Caco-2 (cell line): Measurements from ENCODE around the gene IFIT1. TPM values are rescaled to one million over a fixed set of nuclear protein-coding genes. Genes with fewer than 3 reads are reported as not detected.
A peak's percentile ranks its signal among the peaks of the same experiment; 100 is the strongest.

ENCODE experiments used
- BruUV-seq: library from RNA; stranded (reverse); fragments of 400-500 nt; replicated peaks from 2 replicates; lab custom pipeline; 2021; lab: Mats Ljungman, UMichigan
- CTCF ChIA-PET: fragments of 300-600 bp; sonication (Branson Sonifier 250); formaldehyde crosslinking; loops from one replicate; lab custom pipeline; 2022; ENCODE audit warnings: antibody characterized with exemption; lab: Charles Lee
- POLR2A ChIA-PET: fragments of 300-600 bp; sonication (Branson Sonifier 250); formaldehyde crosslinking; loops from one replicate; lab custom pipeline; 2022; ENCODE audit warnings: antibody characterized with exemption; lab: Charles Lee
- DNase-seq, 2 experiments: peaks; one replicate each; pipeline versions ENCODE4 v3.0.0 to v3.0.0-alpha.2; 2020 to 2022
- H3K27me3 ChIP-seq: replicated peaks from 2 replicates; pipeline ENCODE4 v1.6.0; 2011; ENCODE audit warnings: low read length; ENCODE audit not compliant: control insufficient read depth, insufficient read depth
- H3K36me3 ChIP-seq: 2 replicates; pipeline ENCODE4 v1.5.1; 2011; ENCODE audit warnings: low read length; ENCODE audit not compliant: control insufficient read depth, insufficient read depth
- H3K4me1 ChIP-seq: fragments of 250-450 bp; sonication (Bioruptor Pico); 2 replicates; pipeline ENCODE4 v1.5.1; 2020; ENCODE audit warnings: mild to moderate bottlenecking
- H3K4me3 ChIP-seq: 2 replicates; pipeline ENCODE4 v1.5.1; 2011; ENCODE audit warnings: low read depth, mild to moderate bottlenecking, control low read depth, low read length
- H3K9me3 ChIP-seq: fragments of 250-450 bp; sonication (Bioruptor Pico); 2 replicates; pipeline ENCODE4 v1.5.1; 2020; ENCODE audit warnings: mild to moderate bottlenecking, moderate library complexity
- H3K27ac Mint-ChIP-seq: one replicate; pipeline ENCODE4 v1.8.0; 2022; ENCODE audit warnings: mixed read lengths; ENCODE audit not compliant: unreplicated experiment
- H3K27me3 Mint-ChIP-seq: one replicate; pipeline ENCODE4 v1.8.0; 2022; ENCODE audit warnings: mixed read lengths; ENCODE audit not compliant: insufficient read depth, unreplicated experiment
- H3K36me3 Mint-ChIP-seq: one replicate; pipeline ENCODE4 v1.8.0; 2022; ENCODE audit warnings: mild to moderate bottlenecking, mixed read lengths; ENCODE audit not compliant: insufficient read depth, unreplicated experiment
- H3K4me1 Mint-ChIP-seq: one replicate; pipeline ENCODE4 v1.8.0; 2022; ENCODE audit warnings: low read depth, mixed read lengths; ENCODE audit not compliant: unreplicated experiment
- H3K4me3 Mint-ChIP-seq: one replicate; pipeline ENCODE4 v1.8.0; 2022; ENCODE audit warnings: mild to moderate bottlenecking, moderate library complexity, mixed read lengths; ENCODE audit not compliant: unreplicated experiment
- H3K9me3 Mint-ChIP-seq: one replicate; pipeline ENCODE4 v1.8.0; 2022; ENCODE audit warnings: mixed read lengths; ENCODE audit not compliant: unreplicated experiment
- CTCF ChIP-seq, 2 experiments: fragments of 200-600 bp in 1 of 2; IDR thresholded peaks; 1 replicate in 1 of 2; 2 replicates in 1 of 2; pipeline versions ENCODE4 v1.5.1 to v1.8.0; 2011 to 2022; ENCODE audit warnings: antibody characterized with exemption in 1 of 2, control low read depth in 1 of 2, inconsistent platforms in 1 of 2, low read depth in 1 of 2, low read length in 1 of 2, mild to moderate bottlenecking in 1 of 2, moderate library complexity in 1 of 2; ENCODE audit not compliant: insufficient read depth in 1 of 2, severe bottlenecking in 1 of 2, unreplicated experiment in 1 of 2
- intact Hi-C: fragments of 100-400 bp; cut with micrococcal nuclease; formaldehyde crosslinking; loops from one replicate; pipeline ENCODE4 v1.10.0; 2022; ENCODE audit not compliant: unreplicated experiment
- total RNA-seq: library from RNA; stranded (reverse); gene quantifications from 2 replicates; pipeline ENCODE4 v1.2.3, GENCODE V29; 2022

Gene IFIT1
- total RNA-seq, 1 experiment from 2014 or later, result 5.4 TPM

GRCh38 chr10:89345367-89346000, 46.9 kb upstream of the IFIT1 start:
- POLR2A ChIA-PET, result no interaction called here
- no peaks in the 10 kb centered on the region for H3K36me3 Mint-ChIP-seq
- H3K27ac Mint-ChIP-seq, result no peak overlapping the region

GRCh38 chr10:89346405-89347254, 45.8 kb upstream of the IFIT1 start:
- Histone ChIP-seq H3K27me3 (no peaks in the 10 kb centered on the region), H3K4me3 (no peak overlapping the region), H3K36me3 (no peaks in the 10 kb centered on the region), H3K9me3 (no peaks in the 10 kb centered on the region), H3K4me1 (peaks cover 51% of the 10 kb centered on the region)
- Mint-ChIP-seq H3K9me3 (no peaks in the 10 kb centered on the region), H3K4me3 (no peak overlapping the region), H3K36me3 (peaks cover 1% of the 10 kb centered on the region), H3K27me3 (no peaks in the 10 kb centered on the region), H3K27ac (peak overlapping the region; percentile 84), H3K4me1 (peaks cover 51% of the 10 kb centered on the region)
- no peak for TF ChIP-seq CTCF (IDR thresholded peaks at IDR 0.05; ENCODE audit: insufficient read depth in 1 of 2, low read depth in 1 of 2, low read length in 1 of 2, severe bottlenecking in 1 of 2, unreplicated experiment in 1 of 2)
- peak in 1 of 2 experiments; percentile 19 for DNase-seq
- ChIA-PET POLR2A (no interaction called here), CTCF (interaction anchor here (1.4 kb wide), 1 partner anchor 43 kb away, joined by 8 read pairs; no protein-coding TSS in a partner anchor)
- no TSS peak for BruUV-seq
- intact Hi-C loops, result no loop called here

More at GRCh38 chr10:89345367-89346000, 46.9 kb upstream of the IFIT1 start:
- no peaks in the 10 kb centered on the region for H3K9me3 ChIP-seq
- no peaks in the 10 kb centered on the region for H3K27me3 ChIP-seq
- BruUV-seq, result no TSS peak
- H3K9me3 Mint-ChIP-seq, result no peaks in the 10 kb centered on the region
- no peak overlapping the region for H3K4me3 Mint-ChIP-seq
- H3K27me3 Mint-ChIP-seq, result no peaks in the 10 kb centered on the region
- TF ChIP-seq CTCF (IDR thresholded peaks at IDR 0.05; ENCODE audit: insufficient read depth in 1 of 2, low read depth in 1 of 2, low read length in 1 of 2, severe bottlenecking in 1 of 2, unreplicated experiment in 1 of 2), result no peak
- CTCF ChIA-PET, result interaction anchor here (1.4 kb wide), 1 partner anchor 44 kb away, joined by 8 read pairs; no protein-coding TSS in a partner anchor
- intact Hi-C loops, result no loop called here
- no peak overlapping the region for H3K4me3 ChIP-seq
- H3K36me3 ChIP-seq, result no peaks in the 10 kb centered on the region
- peaks cover 40% of the 10 kb centered on the region for H3K4me1 Mint-ChIP-seq
- H3K4me1 ChIP-seq, result peaks cover 39% of the 10 kb centered on the region
- DNase-seq, result no peak

DNA sequence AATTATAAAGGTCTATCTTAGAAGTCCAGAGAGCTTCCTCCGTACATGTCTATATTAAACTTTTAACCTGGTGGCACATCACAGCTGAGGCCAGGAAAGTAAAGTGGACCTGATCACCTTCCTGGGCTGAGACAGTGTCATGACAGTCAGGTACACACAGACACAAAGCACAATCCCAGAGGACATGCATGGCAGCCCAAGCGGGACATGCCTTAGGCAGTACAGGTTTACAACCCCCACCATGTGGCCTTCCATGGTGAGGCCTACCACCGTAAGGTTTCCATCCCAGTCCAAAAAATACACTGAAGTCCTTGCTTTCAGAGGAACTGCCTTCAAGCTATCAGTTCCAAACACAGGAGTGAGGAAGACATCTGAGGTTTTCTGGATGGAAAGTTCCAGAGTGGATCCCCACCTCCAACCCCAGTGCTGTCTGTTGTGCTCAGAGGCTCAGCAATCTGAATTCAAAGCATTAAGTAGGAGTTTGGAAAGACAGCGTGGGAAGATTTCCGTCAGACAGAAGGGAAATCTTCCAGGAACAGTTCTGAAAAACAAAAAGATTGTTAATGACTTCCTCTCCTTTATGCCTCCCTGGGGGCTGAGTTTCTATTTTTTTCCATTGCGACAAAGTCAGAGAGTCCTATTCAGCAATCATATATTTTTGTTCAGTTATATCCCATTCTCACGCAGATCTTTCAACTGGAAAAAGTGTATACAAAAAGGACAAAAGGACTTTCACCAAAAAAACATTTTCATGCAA, 44.5 kb upstream of the IFIT1 start:
- H3K4me1 Mint-ChIP-seq, result peaks cover 52% of the 10 kb centered on the region
- H3K36me3 Mint-ChIP-seq, result peaks cover 12% of the 10 kb centered on the region
- H3K4me3 Mint-ChIP-seq, result no peak overlapping the region

More for the DNA sequence above, 44.5 kb upstream of the IFIT1 start:
- Histone ChIP-seq H3K36me3 (no peaks in the 10 kb centered on the region), H3K9me3 (no peaks in the 10 kb centered on the region), H3K4me3 (no peak overlapping the region), H3K4me1 (peaks cover 58% of the 10 kb centered on the region), H3K27me3 (no peaks in the 10 kb centered on the region)
- intact Hi-C loops, result no loop called here
- Mint-ChIP-seq H3K27me3 (no peaks in the 10 kb centered on the region), H3K9me3 (no peaks in the 10 kb centered on the region), H3K27ac (peak overlapping the region; percentile 93)
- no peak for DNase-seq
- POLR2A ChIA-PET, result no interaction called here
- CTCF ChIA-PET, result no interaction called here
- TF ChIP-seq CTCF (IDR thresholded peaks at IDR 0.05; ENCODE audit: insufficient read depth in 1 of 2, low read depth in 1 of 2, low read length in 1 of 2, severe bottlenecking in 1 of 2, unreplicated experiment in 1 of 2), result no peak
- no TSS peak for BruUV-seq
